Upper lobe of right lung (tissue), 1 donor: Measurements from ENCODE around the gene PPP4R1. TPM values are rescaled to one million over a fixed set of nuclear protein-coding genes. Genes with fewer than 3 reads are reported as not detected.

Experiments
- ATAC-seq: fragments of 200-7000 bp; cut with Tn5 transposase; one replicate; pipeline ENCODE4 v1.9.1; 2020; ENCODE audit warnings: mild to moderate bottlenecking, moderate library complexity
- DNase-seq: peaks from one replicate; pipeline ENCODE4 v3.0.0-alpha.2; 2020
- H3K27ac ChIP-seq: fragments of 200-600 bp; one replicate; pipeline ENCODE4 v1.8.0; 2022
- H3K27me3 ChIP-seq: fragments of 200-600 bp; one replicate; pipeline ENCODE4 v1.8.0; 2022; ENCODE audit warnings: mild to moderate bottlenecking
- H3K36me3 ChIP-seq: fragments of 200-600 bp; one replicate; pipeline ENCODE4 v1.8.0; 2022
- H3K4me1 ChIP-seq: fragments of 200-600 bp; one replicate; pipeline ENCODE4 v1.8.0; 2022
- H3K4me3 ChIP-seq: fragments of 200-600 bp; one replicate; pipeline ENCODE4 v1.8.0; 2022; ENCODE audit warnings: mild to moderate bottlenecking
- H3K9me3 ChIP-seq: fragments of 200-600 bp; one replicate; pipeline ENCODE4 v1.8.0; 2022
- CTCF ChIP-seq: fragments of 200-600 bp; IDR thresholded peaks from one replicate; pipeline ENCODE4 v1.8.0; 2022; ENCODE audit warnings: antibody characterized with exemption
- intact Hi-C: fragments of 100-400 bp; cut with DNase I; formaldehyde crosslinking; loops from one replicate; pipeline ENCODE4 v1.11.0; 2022
- total RNA-seq: library from RNA; stranded (reverse); fragmentation: NEBNext Ultra II Directional; extraction: Animal tissue kit (Norgen Biotek cat#: 25700); gene quantifications from one replicate; pipeline ENCODE4 v1.2.1, GENCODE V29; 2021
- donor health status: DM: no; HTN: yes; CAD: no; lungs with severe emphysema.

PPP4R1 gene
- total RNA-seq, 1 donor from 2014 or later = 141 TPM

GRCh38 chr18:9631814-9632496 is 17.6 kb upstream of the PPP4R1 start:
- no peak for TF ChIP-seq CTCF
- Histone ChIP-seq H3K4me1 (no peaks in the 10 kb centered on the region), H3K36me3 (no peaks in the 10 kb centered on the region), H3K9me3 (no peaks in the 10 kb centered on the region), H3K27ac (no peak overlapping the region), H3K4me3 (no peak overlapping the region), H3K27me3 (no peaks in the 10 kb centered on the region)
- peak; percentile 59 for ATAC-seq
- intact Hi-C loops = no loop called here
- DNase-seq = no peak

- Histone ChIP-seq H3K4me3 (no peak overlapping the region), H3K27ac (no peak overlapping the region), H3K9me3 (no peaks in the 10 kb centered on the region), H3K4me1 (no peaks in the 10 kb centered on the region), H3K36me3 (no peaks in the 10 kb centered on the region), H3K27me3 (no peaks in the 10 kb centered on the region)
- TF ChIP-seq CTCF = no peak
- no peak for DNase-seq
- no peak for ATAC-seq
- intact Hi-C loops = no loop called here
These were observed 16.1 kb upstream of the PPP4R1 start for GRCh38 chr18:9630444-9630843.

GRCh38 chr18:9629709-9630108 is 15.3 kb upstream of the PPP4R1 start:
- DNase-seq (no peak), ATAC-seq (peak; percentile 81)
- H3K9me3 ChIP-seq = no peaks in the 10 kb centered on the region
- H3K4me3 ChIP-seq = no peak overlapping the region
- intact Hi-C loops = no loop called here
- H3K4me1 ChIP-seq = no peaks in the 10 kb centered on the region
- H3K36me3 ChIP-seq = no peaks in the 10 kb centered on the region
- no peak overlapping the region for H3K27ac ChIP-seq
- no peak for TF ChIP-seq CTCF
- H3K27me3 ChIP-seq = no peaks in the 10 kb centered on the region

GRCh38 chr18:9628984-9629383 is 14.6 kb upstream of the PPP4R1 start:
- Histone ChIP-seq H3K36me3 (no peaks in the 10 kb centered on the region), H3K4me3 (no peak overlapping the region), H3K27ac (no peak overlapping the region), H3K9me3 (no peaks in the 10 kb centered on the region), H3K4me1 (no peaks in the 10 kb centered on the region), H3K27me3 (no peaks in the 10 kb centered on the region)
- TF ChIP-seq CTCF = no peak
- intact Hi-C loops = no loop called here
- ATAC-seq (no peak), DNase-seq (no peak)

- no peaks in the 10 kb centered on the region for H3K36me3 ChIP-seq
- H3K27me3 ChIP-seq = no peaks in the 10 kb centered on the region
- DNase-seq = no peak
- no peak for ATAC-seq
- H3K27ac ChIP-seq = no peak overlapping the region
- TF ChIP-seq CTCF = no peak
- no peaks in the 10 kb centered on the region for H3K9me3 ChIP-seq
- no peaks in the 10 kb centered on the region for H3K4me1 ChIP-seq
- H3K4me3 ChIP-seq = no peak overlapping the region
- intact Hi-C loops = no loop called here
These were observed 13.3 kb upstream of the PPP4R1 start for GRCh38 chr18:9627642-9628041.

- TF ChIP-seq CTCF = no peak
- Histone ChIP-seq H3K27me3 (no peaks in the 10 kb centered on the region), H3K27ac (no peak overlapping the region), H3K36me3 (no peaks in the 10 kb centered on the region), H3K9me3 (no peaks in the 10 kb centered on the region), H3K4me3 (no peak overlapping the region), H3K4me1 (peaks cover 17% of the 10 kb centered on the region)
- ATAC-seq = no peak
- intact Hi-C loops = no loop called here
- DNase-seq = no peak
These were observed 5.6 kb upstream of the PPP4R1 start for GRCh38 chr18:9619990-9620389.
